Retinal pigment epithelial cell (primary cell): ENCODE measurements around the gene RNASE12.
"Not testable (repeated sequence)": the region's sequence is repeated elsewhere in the genome, so short reads cannot be mapped to it uniquely, and the experiment has no call there.

Experiments
- DNase-seq: peaks from one replicate; pipeline ENCODE4 v3.0.0-alpha.2; 2010; ENCODE audit warnings: low read depth
- H3K4me3 ChIP-seq: 2 replicates; pipeline ENCODE4 v1.5.1; 2011; ENCODE audit warnings: mild to moderate bottlenecking, low read length, control low read depth, moderate library complexity
- CTCF ChIP-seq: conservative IDR thresholded peaks from 2 replicates; pipeline ENCODE4 v1.5.1; 2011; ENCODE audit warnings: low read depth, low read length, control low read depth, inconsistent platforms

Gene RNASE12

GRCh38 chr14:20569066-20569465, 22.1 kb downstream of the RNASE12 start:
- no peak for TF ChIP-seq CTCF
- no peak overlapping the region for H3K4me3 ChIP-seq

GRCh38 chr14:20568393-20568792, 22.8 kb downstream of the RNASE12 start:
- no peak for TF ChIP-seq CTCF
- no peak for DNase-seq

More at GRCh38 chr14:20569066-20569465, 22.1 kb downstream of the RNASE12 start:
- no peak for DNase-seq

GRCh38 chr14:20567199-20567598, 24.0 kb downstream of the RNASE12 start:
- DNase-seq, H3K4me3 ChIP-seq: not testable (repeated sequence)

More at GRCh38 chr14:20568393-20568792, 22.8 kb downstream of the RNASE12 start:
- no peak overlapping the region for H3K4me3 ChIP-seq

GRCh38 chr14:20564501-20564997, 26.6 kb downstream of the RNASE12 start:
- H3K4me3 ChIP-seq: no peak overlapping the region
- no peak for DNase-seq

GRCh38 chr14:20563971-20564370, 27.2 kb downstream of the RNASE12 start:
- DNase-seq: no peak
- TF ChIP-seq CTCF: no peak
- no peak overlapping the region for H3K4me3 ChIP-seq

More at GRCh38 chr14:20564501-20564997, 26.6 kb downstream of the RNASE12 start:
- no peak for TF ChIP-seq CTCF

GRCh38 chr14:20560961-20561360, 30.2 kb downstream of the RNASE12 start, which contains the start of gene RNASE9:
Gene RNASE9 (minus strand): TSS chr14:20561047.
- DNase-seq: no peak
- TF ChIP-seq CTCF: no peak
- no peak within 1 kb of the TSS for H3K4me3 ChIP-seq

GRCh38 chr14:20559461-20559904, 31.7 kb downstream of the RNASE12 start:
- no peak for TF ChIP-seq CTCF
- H3K4me3 ChIP-seq: no peak overlapping the region
- no peak for DNase-seq
